Measurements from ENCODE around the gene MAPK1.

GRCh38 chr22:21762712-21763581 lies 104.5 kb downstream of the MAPK1 start:
- TF ChIP-seq CTCF (IDR thresholded peaks at IDR 0.05; ENCODE audit: insufficient read depth, low read length, poor library complexity, severe bottlenecking) = no peak
- TF ChIP-seq EZH2phosphoT487 (conservative IDR thresholded peaks at IDR 0.05; ENCODE audit: low read length) = no peak
